DND-41 (cell line): ENCODE data around the gene ZNF234.

Source experiments
- CTCF ChIP-seq: IDR thresholded peaks from 2 replicates; pipeline ENCODE4 v1.5.1; 2012; ENCODE audit warnings: borderline replicate concordance, low read length, moderate library complexity, mild to moderate bottlenecking; ENCODE audit not compliant: poor library complexity, severe bottlenecking; ENCODE audit errors: extremely low read depth
- EZH2 ChIP-seq: IDR thresholded peaks from 3 replicates; pipeline ENCODE4 v1.6.1; 2012; ENCODE audit warnings: borderline replicate concordance, low read depth, mild to moderate bottlenecking, moderate library complexity, low read length, inconsistent platforms; ENCODE audit not compliant: severe bottlenecking

GRCh38 chr19:44131955-44132354 is 9.4 kb upstream of the ZNF234 start:
- no peak for TF ChIP-seq CTCF
- TF ChIP-seq EZH2 = no peak
